ENCODE data around the gene DOK1. TPM values are rescaled to one million over a fixed set of nuclear protein-coding genes. Genes with fewer than 3 reads are reported as not detected.

Gene DOK1
- total RNA-seq, 1 donor from 2014 or later: 20.1 TPM

DNA sequence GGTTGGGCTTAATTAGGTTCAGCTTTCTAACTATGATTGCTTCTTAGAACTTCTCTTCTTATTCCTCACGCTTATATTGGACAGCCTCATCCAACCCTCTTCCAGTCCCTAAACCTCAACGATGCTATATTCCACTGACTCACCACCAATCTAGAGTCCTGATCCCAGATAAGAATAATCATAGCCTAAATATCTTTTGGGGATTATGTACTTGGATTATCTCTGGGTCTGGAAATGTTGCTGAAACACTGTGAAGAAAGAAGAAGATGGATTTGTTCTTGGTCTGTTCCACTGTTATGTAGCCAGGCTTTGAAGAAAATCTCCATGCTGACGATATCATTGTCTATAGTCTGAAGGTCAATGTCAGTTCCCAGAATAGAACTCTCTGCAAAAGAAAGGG is 26.9 kb downstream of the DOK1 start:
- Histone ChIP-seq H3K4me3 (no peak overlapping the region), H3K27me3 (no peaks in the 10 kb centered on the region), H3K9me3 (no peaks in the 10 kb centered on the region), H3K36me3 (no peaks in the 10 kb centered on the region), H3K4me1 (no peaks in the 10 kb centered on the region), H3K27ac (no peak overlapping the region)
- intact Hi-C loops (cut with DNase I): no loop called here
- DNase-seq (ENCODE audit: extremely low spot score in 2 of 2): no peak
- TF ChIP-seq POLR2AphosphoS5 (IDR thresholded peaks at IDR 0.05; ENCODE audit: insufficient read depth in 1 of 2, low read depth in 1 of 2) (no peak), POLR2A (IDR thresholded peaks at IDR 0.05) (no peak)
- TF ChIP-seq, protein P1, sequence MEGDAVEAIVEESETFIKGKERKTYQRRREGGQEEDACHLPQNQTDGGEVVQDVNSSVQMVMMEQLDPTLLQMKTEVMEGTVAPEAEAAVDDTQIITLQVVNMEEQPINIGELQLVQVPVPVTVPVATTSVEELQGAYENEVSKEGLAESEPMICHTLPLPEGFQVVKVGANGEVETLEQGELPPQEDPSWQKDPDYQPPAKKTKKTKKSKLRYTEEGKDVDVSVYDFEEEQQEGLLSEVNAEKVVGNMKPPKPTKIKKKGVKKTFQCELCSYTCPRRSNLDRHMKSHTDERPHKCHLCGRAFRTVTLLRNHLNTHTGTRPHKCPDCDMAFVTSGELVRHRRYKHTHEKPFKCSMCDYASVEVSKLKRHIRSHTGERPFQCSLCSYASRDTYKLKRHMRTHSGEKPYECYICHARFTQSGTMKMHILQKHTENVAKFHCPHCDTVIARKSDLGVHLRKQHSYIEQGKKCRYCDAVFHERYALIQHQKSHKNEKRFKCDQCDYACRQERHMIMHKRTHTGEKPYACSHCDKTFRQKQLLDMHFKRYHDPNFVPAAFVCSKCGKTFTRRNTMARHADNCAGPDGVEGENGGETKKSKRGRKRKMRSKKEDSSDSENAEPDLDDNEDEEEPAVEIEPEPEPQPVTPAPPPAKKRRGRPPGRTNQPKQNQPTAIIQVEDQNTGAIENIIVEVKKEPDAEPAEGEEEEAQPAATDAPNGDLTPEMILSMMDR (IDR thresholded peaks at IDR 0.05): no peak

DNA sequence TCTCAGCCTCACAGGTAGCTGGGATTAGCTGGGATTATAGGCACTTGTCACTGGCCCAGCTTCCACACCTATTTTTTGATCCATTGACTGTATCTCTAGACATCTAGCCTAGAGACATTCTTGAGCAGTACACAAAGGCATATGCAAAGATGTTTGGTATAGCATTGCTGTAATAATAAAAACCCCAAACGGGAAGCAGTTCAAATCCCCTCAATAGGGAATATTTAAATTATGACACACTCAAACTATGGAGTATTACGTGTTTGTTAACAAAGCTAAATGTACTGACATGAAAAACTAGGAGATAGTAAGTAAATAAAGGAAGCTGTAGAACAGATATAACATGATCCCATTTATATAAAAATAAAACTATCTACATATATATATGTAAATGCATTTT is 27.7 kb downstream of the DOK1 start:
- Histone ChIP-seq H3K36me3 (no peaks in the 10 kb centered on the region), H3K4me3 (no peak overlapping the region), H3K27ac (no peak overlapping the region), H3K27me3 (no peaks in the 10 kb centered on the region), H3K4me1 (no peaks in the 10 kb centered on the region), H3K9me3 (no peaks in the 10 kb centered on the region)
- DNase-seq (ENCODE audit: extremely low spot score in 2 of 2): no peak
- TF ChIP-seq POLR2A (IDR thresholded peaks at IDR 0.05) (no peak), POLR2AphosphoS5 (IDR thresholded peaks at IDR 0.05; ENCODE audit: insufficient read depth in 1 of 2, low read depth in 1 of 2) (no peak)
- TF ChIP-seq, protein P1 (IDR thresholded peaks at IDR 0.05): no peak
- intact Hi-C loops (cut with DNase I): no loop called here

DNA sequence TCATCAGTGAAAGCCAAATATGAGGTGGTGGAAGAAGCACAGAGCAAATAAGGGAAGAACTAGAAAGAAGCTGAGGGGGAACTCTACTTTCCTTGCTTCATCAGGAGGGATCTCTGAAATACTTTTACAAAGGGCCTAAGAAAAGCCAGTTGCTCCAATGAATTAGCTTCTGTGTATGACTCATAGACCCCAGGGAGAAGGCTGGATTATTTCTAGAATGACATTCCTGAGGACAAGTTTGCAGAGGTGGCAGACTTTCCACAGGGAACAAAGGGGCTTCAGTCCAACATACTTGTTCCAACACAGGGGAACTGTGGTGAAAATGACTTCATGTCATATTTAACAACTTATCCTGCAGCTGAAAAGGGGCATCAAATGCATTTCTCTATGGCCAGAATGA is 29.0 kb downstream of the DOK1 start:
- H3K4me1 ChIP-seq: no peaks in the 10 kb centered on the region
- H3K36me3 ChIP-seq: no peaks in the 10 kb centered on the region
- intact Hi-C loops (cut with DNase I): no loop called here
- H3K27ac ChIP-seq: no peak overlapping the region
- no peak overlapping the region for H3K4me3 ChIP-seq
- no peaks in the 10 kb centered on the region for H3K27me3 ChIP-seq
- no peak for DNase-seq (ENCODE audit: extremely low spot score in 2 of 2)
- no peaks in the 10 kb centered on the region for H3K9me3 ChIP-seq
- TF ChIP-seq POLR2AphosphoS5 (IDR thresholded peaks at IDR 0.05; ENCODE audit: insufficient read depth in 1 of 2, low read depth in 1 of 2) (no peak), POLR2A (IDR thresholded peaks at IDR 0.05) (no peak)

DNA sequence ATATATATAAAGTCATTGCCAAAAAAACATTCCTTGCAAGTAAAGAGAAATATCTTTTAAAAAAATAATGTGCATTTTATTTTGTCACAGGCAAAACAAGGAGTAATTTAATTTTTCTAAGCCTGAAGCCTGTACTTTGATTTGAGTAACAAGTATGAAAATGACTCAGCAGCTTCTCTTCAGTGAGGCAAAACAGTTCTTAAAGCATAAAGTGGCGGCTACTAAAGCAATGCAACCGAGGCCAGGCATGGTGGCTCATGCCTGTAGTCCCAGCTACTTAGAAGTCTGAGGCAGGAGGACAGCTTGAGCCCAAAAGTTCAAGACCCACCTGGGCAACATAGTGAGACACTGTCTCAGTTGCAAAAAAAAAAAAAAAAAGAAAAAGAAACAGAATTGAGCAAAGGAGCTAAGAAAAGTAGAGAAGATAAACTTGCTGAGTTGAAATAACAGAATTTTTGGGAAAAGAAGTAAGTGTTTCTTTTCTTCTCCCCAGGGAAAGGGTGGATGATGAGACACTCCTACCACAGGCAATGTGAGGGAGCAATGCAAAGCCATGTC is 29.6 kb downstream of the DOK1 start:
- no peaks in the 10 kb centered on the region for H3K9me3 ChIP-seq
- intact Hi-C loops (cut with DNase I): no loop called here
- TF ChIP-seq POLR2AphosphoS5 (IDR thresholded peaks at IDR 0.05; ENCODE audit: insufficient read depth in 1 of 2, low read depth in 1 of 2): no peak
- TF ChIP-seq, protein P1 (IDR thresholded peaks at IDR 0.05): no peak
- TF ChIP-seq POLR2A (IDR thresholded peaks at IDR 0.05): no peak

DNA sequence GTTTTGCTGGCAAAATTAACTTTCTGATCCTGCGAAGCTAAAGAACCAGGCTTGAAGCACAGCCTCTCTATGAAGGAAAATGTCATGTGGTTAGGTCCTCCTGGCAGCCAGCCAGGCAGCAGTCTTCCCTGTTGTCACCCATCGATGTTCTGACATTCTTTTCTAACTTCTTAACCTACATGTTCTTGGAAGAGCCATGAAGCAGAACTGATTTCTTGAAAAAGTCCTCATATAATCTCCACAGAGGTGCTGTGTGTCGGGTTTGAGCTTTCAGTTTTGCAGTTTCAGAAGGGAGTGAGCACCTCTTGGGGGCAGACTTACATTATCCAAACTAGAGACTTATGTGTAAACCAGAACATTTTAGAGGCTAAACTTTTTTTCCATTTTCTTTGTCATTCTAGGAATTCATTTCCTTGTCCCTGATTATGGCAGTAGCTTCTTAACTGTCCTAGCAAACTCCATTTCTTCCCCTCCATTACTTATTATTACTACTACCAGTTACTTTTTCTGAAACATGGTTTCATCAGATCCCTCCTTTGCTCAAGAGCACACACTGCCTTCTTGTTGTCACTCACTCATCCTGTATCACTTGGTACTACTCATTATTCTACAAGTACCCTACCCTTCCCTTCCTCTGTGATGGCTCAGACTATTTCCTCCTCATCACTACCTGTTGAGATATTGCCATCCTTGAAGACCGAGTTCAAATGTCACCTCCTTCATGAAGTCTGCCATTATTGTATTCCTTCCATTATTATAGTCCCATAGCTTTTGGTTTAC is 31.1 kb downstream of the DOK1 start:
- H3K27ac ChIP-seq: no peak overlapping the region
- TF ChIP-seq POLR2AphosphoS5 (IDR thresholded peaks at IDR 0.05; ENCODE audit: insufficient read depth in 1 of 2, low read depth in 1 of 2) (no peak), POLR2A (IDR thresholded peaks at IDR 0.05) (no peak)
- TF ChIP-seq, protein P1 (IDR thresholded peaks at IDR 0.05): no peak
- no peak for DNase-seq (ENCODE audit: extremely low spot score in 2 of 2)
- no peaks in the 10 kb centered on the region for H3K9me3 ChIP-seq
- H3K4me3 ChIP-seq: no peak overlapping the region
- H3K4me1 ChIP-seq: no peaks in the 10 kb centered on the region
- no peaks in the 10 kb centered on the region for H3K36me3 ChIP-seq
- intact Hi-C loops (cut with DNase I): loop anchor here (2.0 kb wide), 1 partner anchor 103 kb away; the partner anchor contains the start of genes CCDC142 and TTC31
- H3K27me3 ChIP-seq: no peaks in the 10 kb centered on the region

More for the DNA sequence above, 29.6 kb downstream of the DOK1 start:
- no peak overlapping the region for H3K4me3 ChIP-seq
- no peak overlapping the region for H3K27ac ChIP-seq
- no peaks in the 10 kb centered on the region for H3K36me3 ChIP-seq
- no peak for DNase-seq (ENCODE audit: extremely low spot score in 2 of 2)
- H3K27me3 ChIP-seq: no peaks in the 10 kb centered on the region
- no peaks in the 10 kb centered on the region for H3K4me1 ChIP-seq
